ENCODE data around the gene CFAP45.
"Not testable (repeated sequence)": the region's sequence is repeated elsewhere in the genome, so short reads cannot be mapped to it uniquely, and the experiment has no call there.

Gene CFAP45

GRCh38 chr1:159906960-159907359, 7.0 kb upstream of the CFAP45 start:
- H3K4me3 ChIP-seq (ENCODE audit: low read depth, low read length) = no peak overlapping the region
- no peaks in the 10 kb centered on the region for H3K36me3 ChIP-seq
- no peaks in the 10 kb centered on the region for H3K9me3 ChIP-seq
- TF ChIP-seq CTCF (IDR thresholded peaks at IDR 0.05; ENCODE audit: low read depth, low read length) = no peak
- no peaks in the 10 kb centered on the region for H3K27me3 ChIP-seq
- no peak for DNase-seq
- H3K4me1 ChIP-seq = peaks cover 23% of the 10 kb centered on the region

GRCh38 chr1:159904036-159904435, 4.1 kb upstream of the CFAP45 start:
- not testable (repeated sequence) for H3K4me1 ChIP-seq; H3K27me3 ChIP-seq; DNase-seq; H3K9me3 ChIP-seq; H3K36me3 ChIP-seq; H3K4me3 ChIP-seq (ENCODE audit: low read depth, low read length)

DNA sequence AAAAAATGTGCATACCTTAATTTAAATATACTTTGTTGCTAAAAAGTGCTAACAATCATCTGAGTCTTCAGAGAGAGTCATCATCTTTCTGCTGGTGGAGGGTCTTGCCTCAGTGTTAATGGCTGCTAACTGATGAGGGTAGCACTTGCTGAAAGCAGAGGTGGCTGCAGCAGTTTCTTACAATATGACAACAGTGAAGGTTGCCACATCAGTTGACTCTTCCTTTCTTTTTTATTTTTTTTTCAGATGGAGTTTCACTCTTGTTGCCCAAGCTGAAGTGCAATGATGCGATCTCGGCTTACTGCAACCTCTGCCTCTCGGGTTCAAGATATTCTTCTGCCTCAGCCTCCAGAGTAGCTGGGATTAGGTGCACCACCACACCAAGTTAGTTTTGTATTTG, 2.6 kb upstream of the CFAP45 start:
- Histone ChIP-seq H3K9me3 (no peaks in the 10 kb centered on the region), H3K4me3 (ENCODE audit: low read depth, low read length) (no peak overlapping the region), H3K4me1 (peaks cover 7% of the 10 kb centered on the region; the same call in 1 of the 2 replicates), H3K36me3 (no peaks in the 10 kb centered on the region), H3K27me3 (no peaks in the 10 kb centered on the region)
- no peak for TF ChIP-seq CTCF (IDR thresholded peaks at IDR 0.05; ENCODE audit: low read depth, low read length)
- DNase-seq = no peak

GRCh38 chr1:159900755-159901360, 893 bp upstream of the CFAP45 start:
- H3K4me1 ChIP-seq = peaks cover 7% of the 10 kb centered on the region; the same call in 1 of the 2 replicates
- DNase-seq = no peak
- TF ChIP-seq CTCF (IDR thresholded peaks at IDR 0.05; ENCODE audit: low read depth, low read length) = no peak
- no peaks in the 10 kb centered on the region for H3K9me3 ChIP-seq
- H3K4me3 ChIP-seq (ENCODE audit: low read depth, low read length) = no peak overlapping the region
- no peaks in the 10 kb centered on the region for H3K27me3 ChIP-seq
- H3K36me3 ChIP-seq = no peaks in the 10 kb centered on the region

- not testable (repeated sequence) for H3K9me3 ChIP-seq; H3K4me3 ChIP-seq (ENCODE audit: low read depth, low read length); H3K36me3 ChIP-seq; DNase-seq; H3K4me1 ChIP-seq; H3K27me3 ChIP-seq
Measured at GRCh38 chr1:159899634-159900033, 331 bp downstream of the CFAP45 start.

DNA sequence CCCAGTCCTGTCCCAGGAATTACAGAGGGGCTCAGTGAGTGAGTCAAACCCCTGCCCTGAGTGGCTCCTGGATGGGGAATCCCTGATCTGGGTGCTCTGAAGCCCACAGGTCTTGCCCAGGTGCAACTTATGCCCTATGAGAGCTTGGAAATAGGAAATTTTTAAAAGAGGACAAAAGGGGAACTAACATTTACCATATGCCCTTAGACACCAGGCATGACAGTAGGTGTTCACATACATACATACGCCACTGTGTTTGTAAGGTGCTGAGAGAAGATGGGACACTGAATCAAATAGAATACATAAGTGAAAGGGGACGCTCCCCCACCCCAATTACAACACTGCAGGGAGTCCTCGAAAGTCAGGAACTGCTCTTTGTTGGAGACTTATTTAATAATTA, 1.4 kb downstream of the CFAP45 start:
- DNase-seq = no peak
- no peaks in the 10 kb centered on the region for H3K9me3 ChIP-seq
- peaks cover 7% of the 10 kb centered on the region; the same call in 1 of the 2 replicates for H3K4me1 ChIP-seq
- H3K36me3 ChIP-seq = no peaks in the 10 kb centered on the region
- no peak for TF ChIP-seq CTCF (IDR thresholded peaks at IDR 0.05; ENCODE audit: low read depth, low read length)
- no peak overlapping the region for H3K4me3 ChIP-seq (ENCODE audit: low read depth, low read length)
- H3K27me3 ChIP-seq = no peaks in the 10 kb centered on the region

DNA sequence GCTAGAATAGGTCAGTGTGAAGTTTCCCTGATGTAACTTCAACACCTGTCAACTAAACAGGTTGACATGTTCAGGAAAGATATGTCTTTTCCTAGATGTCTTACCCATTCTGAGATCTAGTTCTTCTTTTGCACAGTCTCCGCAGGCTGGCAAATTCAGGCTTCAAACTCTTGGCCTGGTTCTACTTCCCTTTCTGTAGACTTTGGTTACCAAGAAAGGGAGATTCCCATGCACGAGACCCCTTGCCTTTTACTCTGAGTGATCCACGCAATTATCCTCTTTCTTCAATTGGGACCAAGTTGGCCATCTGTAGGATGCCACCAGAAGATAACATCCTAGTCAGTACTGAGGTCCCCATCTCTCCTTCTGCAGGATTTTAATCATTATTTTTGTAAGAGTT, 2.0 kb downstream of the CFAP45 start:
- Histone ChIP-seq H3K4me3 (ENCODE audit: low read depth, low read length) (no peak overlapping the region), H3K27me3 (no peaks in the 10 kb centered on the region)

More for the DNA sequence above, 2.0 kb downstream of the CFAP45 start:
- DNase-seq = no peak
- Histone ChIP-seq H3K36me3 (no peaks in the 10 kb centered on the region), H3K9me3 (no peaks in the 10 kb centered on the region), H3K4me1 (peaks cover 7% of the 10 kb centered on the region; the same call in 1 of the 2 replicates)
- TF ChIP-seq CTCF (IDR thresholded peaks at IDR 0.05; ENCODE audit: low read depth, low read length) = no peak
